ENCODE data around the gene FAM120C. TPM values are rescaled to one million over a fixed set of nuclear protein-coding genes. Genes with fewer than 3 reads are reported as not detected.

The FAM120C gene
- total RNA-seq, 2 donors from 2014 or later = 3.6 to 4.4 TPM

GRCh38 chrX:54087661-54088060 lies 95.4 kb downstream of the FAM120C start:
- intact Hi-C loops (cut with DNase I) = no loop called here
- no peaks in the 10 kb centered on the region for H3K36me3 ChIP-seq

GRCh38 chrX:54085666-54086065 lies 97.4 kb downstream of the FAM120C start:
- TF ChIP-seq CTCF (IDR thresholded peaks at IDR 0.05) = no peak
- no peaks in the 10 kb centered on the region for H3K27me3 ChIP-seq
- H3K9ac ChIP-seq (ENCODE audit: low read depth in 2 of 2, low read length in 2 of 2) = no peak overlapping the region
- intact Hi-C loops (cut with DNase I) = no loop called here
- H3K9me3 ChIP-seq = no peaks in the 10 kb centered on the region
- no peak overlapping the region for H3K27ac ChIP-seq
- no peak overlapping the region for H3K4me3 ChIP-seq
- H3K4me1 ChIP-seq = no peaks in the 10 kb centered on the region
- no peaks in the 10 kb centered on the region for H3K36me3 ChIP-seq
- no peak for DNase-seq

More at GRCh38 chrX:54087661-54088060, 95.4 kb downstream of the FAM120C start:
- no peak for TF ChIP-seq CTCF (IDR thresholded peaks at IDR 0.05)
- Histone ChIP-seq H3K9ac (ENCODE audit: low read depth in 2 of 2, low read length in 2 of 2) (no peak overlapping the region), H3K9me3 (no peaks in the 10 kb centered on the region), H3K27me3 (no peaks in the 10 kb centered on the region), H3K4me3 (no peak overlapping the region), H3K4me1 (no peaks in the 10 kb centered on the region), H3K27ac (no peak overlapping the region)
- DNase-seq = no peak

GRCh38 chrX:54076903-54077302 lies 106.2 kb downstream of the FAM120C start:
- H3K9me3 ChIP-seq = no peaks in the 10 kb centered on the region
- H3K27ac ChIP-seq = no peak overlapping the region
- H3K27me3 ChIP-seq = no peaks in the 10 kb centered on the region
- no peak for TF ChIP-seq CTCF (IDR thresholded peaks at IDR 0.05)
- no peak overlapping the region for H3K4me3 ChIP-seq
- DNase-seq = no peak
- H3K36me3 ChIP-seq = no peaks in the 10 kb centered on the region
- no peak overlapping the region for H3K9ac ChIP-seq (ENCODE audit: low read depth in 2 of 2, low read length in 2 of 2)
- intact Hi-C loops (cut with DNase I) = no loop called here
- no peaks in the 10 kb centered on the region for H3K4me1 ChIP-seq

GRCh38 chrX:54074826-54075225 lies 108.2 kb downstream of the FAM120C start:
- Histone ChIP-seq H3K27ac (no peak overlapping the region), H3K4me1 (no peaks in the 10 kb centered on the region), H3K4me3 (no peak overlapping the region), H3K9me3 (no peaks in the 10 kb centered on the region), H3K27me3 (no peaks in the 10 kb centered on the region), H3K9ac (ENCODE audit: low read depth in 2 of 2, low read length in 2 of 2) (no peak overlapping the region), H3K36me3 (no peaks in the 10 kb centered on the region)
- DNase-seq = no peak
- intact Hi-C loops (cut with DNase I) = no loop called here
- no peak for TF ChIP-seq CTCF (IDR thresholded peaks at IDR 0.05)

- TF ChIP-seq CTCF (IDR thresholded peaks at IDR 0.05) = no peak
- Histone ChIP-seq H3K27ac (no peak overlapping the region), H3K36me3 (no peaks in the 10 kb centered on the region), H3K9ac (ENCODE audit: low read depth in 2 of 2, low read length in 2 of 2) (no peak overlapping the region), H3K4me3 (no peak overlapping the region), H3K27me3 (no peaks in the 10 kb centered on the region), H3K9me3 (no peaks in the 10 kb centered on the region), H3K4me1 (no peaks in the 10 kb centered on the region)
- no peak for DNase-seq
- intact Hi-C loops (cut with DNase I) = no loop called here
Observed at GRCh38 chrX:54067766-54068165, 115.3 kb downstream of the FAM120C start.

- intact Hi-C loops (cut with DNase I) = no loop called here
- Histone ChIP-seq H3K27ac (no peak overlapping the region), H3K4me3 (no peak overlapping the region), H3K4me1 (no peaks in the 10 kb centered on the region), H3K27me3 (no peaks in the 10 kb centered on the region), H3K9ac (ENCODE audit: low read depth in 2 of 2, low read length in 2 of 2) (no peak overlapping the region), H3K36me3 (no peaks in the 10 kb centered on the region), H3K9me3 (no peaks in the 10 kb centered on the region)
- DNase-seq = no peak
- TF ChIP-seq CTCF (IDR thresholded peaks at IDR 0.05) = no peak
Observed at GRCh38 chrX:54066841-54067240, 116.2 kb downstream of the FAM120C start.

Data from colonic mucosa (tissue), 4 donors.